ENCODE data around the gene LRFN2.

- no peak for TF ChIP-seq CTCF (conservative IDR thresholded peaks at IDR 0.05; ENCODE audit: low read length)
- TF ChIP-seq EZH2phosphoT487 (IDR thresholded peaks at IDR 0.05; ENCODE audit: borderline replicate concordance), result no peak
Measured at GRCh38 chr6:40552941-40553340, 34.2 kb downstream of the LRFN2 start.

Measured in Loucy (cell line).